ENCODE measurements around the gene HOXD9. TPM values are rescaled to one million over a fixed set of nuclear protein-coding genes. Genes with fewer than 3 reads are reported as not detected.
A peak's percentile ranks its signal among the peaks of the same experiment; 100 is the strongest.

HOXD9 gene
- total and polyA plus RNA-seq, 3 donors from 2014 or later, result 8.2 to 21.2 (median 15.7) TPM

DNA sequence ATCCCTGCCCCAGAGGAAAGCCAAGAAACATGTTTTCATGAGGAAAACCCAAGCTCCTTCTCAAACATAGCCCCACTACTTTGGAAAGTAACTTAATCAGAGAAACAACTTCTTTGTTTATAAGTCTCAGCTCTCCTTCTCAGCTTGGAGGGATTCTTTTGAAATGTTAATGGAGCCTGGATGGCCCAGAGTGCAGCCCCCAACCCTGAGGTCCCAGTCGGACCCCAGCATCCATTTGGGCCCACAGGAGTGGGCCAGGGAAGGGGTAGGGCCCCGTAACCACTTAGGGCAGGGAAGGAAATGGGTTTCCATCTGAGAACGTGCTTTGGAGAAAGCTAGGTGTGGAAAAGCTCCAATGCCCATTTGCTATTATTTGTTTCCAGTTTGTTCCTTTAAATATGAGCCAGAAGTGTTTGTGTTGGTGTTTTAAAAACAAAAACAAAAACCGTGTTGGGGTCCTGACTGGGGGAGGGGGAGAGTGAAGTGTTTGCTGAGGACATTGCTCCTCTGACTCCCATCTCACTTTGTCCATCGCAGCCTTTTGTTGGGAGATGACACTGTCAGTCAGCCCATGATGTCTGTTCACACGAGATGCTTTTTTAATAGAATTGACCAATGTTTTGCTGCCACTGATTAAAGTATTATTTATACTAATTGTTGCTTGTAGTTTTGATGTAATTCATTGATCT lies 33.0 kb downstream of the HOXD9 start:
- Histone ChIP-seq H3K9me3 (no peaks in the 10 kb centered on the region), H3K36me3 (ENCODE audit: low read depth, missing control alignments) (no peaks in the 10 kb centered on the region), H3K27me3 (no peaks in the 10 kb centered on the region), H3K4me3 (no peak overlapping the region), H3K27ac (no peak overlapping the region), H3K4me1 (peaks cover 5% of the 10 kb centered on the region)
- intact Hi-C loops (cut with DNase I; ENCODE audit: low total_unique reads), result no loop called here
- 60 to 69% methylated on average over 6 of the region's 6 CpGs for WGBS, 2 donors
- no peak for DNase-seq
- TF ChIP-seq, protein P1, sequence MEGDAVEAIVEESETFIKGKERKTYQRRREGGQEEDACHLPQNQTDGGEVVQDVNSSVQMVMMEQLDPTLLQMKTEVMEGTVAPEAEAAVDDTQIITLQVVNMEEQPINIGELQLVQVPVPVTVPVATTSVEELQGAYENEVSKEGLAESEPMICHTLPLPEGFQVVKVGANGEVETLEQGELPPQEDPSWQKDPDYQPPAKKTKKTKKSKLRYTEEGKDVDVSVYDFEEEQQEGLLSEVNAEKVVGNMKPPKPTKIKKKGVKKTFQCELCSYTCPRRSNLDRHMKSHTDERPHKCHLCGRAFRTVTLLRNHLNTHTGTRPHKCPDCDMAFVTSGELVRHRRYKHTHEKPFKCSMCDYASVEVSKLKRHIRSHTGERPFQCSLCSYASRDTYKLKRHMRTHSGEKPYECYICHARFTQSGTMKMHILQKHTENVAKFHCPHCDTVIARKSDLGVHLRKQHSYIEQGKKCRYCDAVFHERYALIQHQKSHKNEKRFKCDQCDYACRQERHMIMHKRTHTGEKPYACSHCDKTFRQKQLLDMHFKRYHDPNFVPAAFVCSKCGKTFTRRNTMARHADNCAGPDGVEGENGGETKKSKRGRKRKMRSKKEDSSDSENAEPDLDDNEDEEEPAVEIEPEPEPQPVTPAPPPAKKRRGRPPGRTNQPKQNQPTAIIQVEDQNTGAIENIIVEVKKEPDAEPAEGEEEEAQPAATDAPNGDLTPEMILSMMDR (IDR thresholded peaks at IDR 0.05), result no peak
- no peak for TF ChIP-seq POLR2A (IDR thresholded peaks at IDR 0.05)

DNA sequence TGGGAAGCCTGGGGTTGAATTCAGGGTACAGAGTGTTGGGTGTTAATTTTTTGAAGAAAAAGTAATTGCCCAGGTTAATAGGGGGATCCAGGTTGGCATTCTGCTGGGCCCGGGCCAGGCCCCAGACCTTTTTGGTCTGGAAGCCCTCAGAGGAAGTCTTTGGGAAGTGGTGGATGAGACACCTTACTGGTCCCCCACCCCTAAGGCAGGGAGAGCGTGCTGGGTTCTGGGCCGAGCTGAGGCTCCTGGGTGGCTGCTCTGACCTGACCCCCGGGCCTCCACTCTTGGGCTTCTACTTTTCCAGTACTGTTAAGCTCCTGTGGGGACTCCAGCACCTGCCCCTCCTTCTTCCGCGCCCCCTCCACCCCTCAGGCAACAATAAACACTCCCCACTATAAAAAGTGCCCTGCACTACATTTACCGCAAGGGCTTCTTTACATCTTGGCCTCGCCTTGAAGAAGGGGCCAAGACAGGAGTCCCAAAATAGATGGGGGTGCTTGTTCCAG lies 33.8 kb downstream of the HOXD9 start:
- Histone ChIP-seq H3K27me3 (no peaks in the 10 kb centered on the region), H3K9me3 (no peaks in the 10 kb centered on the region), H3K36me3 (ENCODE audit: low read depth, missing control alignments) (no peaks in the 10 kb centered on the region), H3K27ac (no peak overlapping the region), H3K4me3 (peak overlapping the region in 1 of 2 donors; percentile 56), H3K4me1 (peaks cover 5% of the 10 kb centered on the region)
- TF ChIP-seq, protein P1 (IDR thresholded peaks at IDR 0.05), result no peak
- no peak for TF ChIP-seq POLR2A (IDR thresholded peaks at IDR 0.05)
- intact Hi-C loops (cut with DNase I; ENCODE audit: low total_unique reads), result no loop called here
- WGBS, 2 donors, result 56 to 67% methylated on average over 8 of the region's 8 CpGs
- no peak for DNase-seq

DNA sequence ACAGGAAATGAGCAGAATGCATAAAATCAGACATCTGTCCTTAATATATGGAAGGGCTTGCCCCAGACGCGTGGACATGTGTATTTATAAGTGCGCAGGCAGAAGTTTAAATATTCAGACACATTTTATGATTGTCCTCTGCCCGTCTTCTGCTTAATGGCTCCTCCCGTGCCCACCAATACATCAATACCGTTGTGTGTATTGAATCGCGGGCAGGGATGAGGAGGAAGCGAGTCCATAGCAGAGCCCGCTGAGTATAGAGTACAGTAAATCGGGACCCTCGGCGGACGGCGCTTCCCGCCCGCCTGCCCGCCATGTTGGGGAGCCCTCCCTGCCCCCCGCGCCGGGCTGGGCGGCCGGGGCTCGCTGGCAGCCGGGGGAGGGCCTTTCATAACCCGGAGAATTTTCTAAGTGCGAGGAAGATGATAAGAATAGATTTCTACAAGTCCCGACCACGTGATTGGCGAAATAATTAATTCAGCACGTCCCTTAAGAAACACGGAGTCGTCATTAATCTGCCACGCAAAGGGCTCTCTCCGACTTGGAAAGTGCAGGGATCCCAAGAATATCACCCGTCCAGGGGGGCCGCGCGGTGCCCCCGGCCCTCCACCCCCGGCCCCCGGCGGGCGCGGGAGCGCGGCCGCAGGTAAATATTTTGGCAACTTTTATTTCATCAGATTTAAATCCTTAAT lies 34.4 kb downstream of the HOXD9 start, which contains the start of gene HOXD3:
HOXD3 (plus strand) TSS at position 501 of the 692 bp plus-strand sequence. CDS start 11,808 bp downstream, outside the sequence.
- DNase-seq, result no peak
- intact Hi-C loops (cut with DNase I; ENCODE audit: low total_unique reads), result no loop called here
- H3K4me3 ChIP-seq, result peak within 1 kb of the TSS; percentile 24 to 56
- H3K9me3 ChIP-seq, result no peaks in the 10 kb centered on the region
- no peak within 1 kb of the TSS for H3K27ac ChIP-seq
- TF ChIP-seq, protein P1 (IDR thresholded peaks at IDR 0.05), result no peak
- TF ChIP-seq POLR2A (IDR thresholded peaks at IDR 0.05), result no peak
- no peaks in the 10 kb centered on the region for H3K27me3 ChIP-seq
- no peaks in the 10 kb centered on the region for H3K36me3 ChIP-seq (ENCODE audit: low read depth, missing control alignments)
- 38 to 51% methylated on average over 38 to 48 of the region's 48 CpGs for WGBS, 2 donors
- peaks cover 8% of the 10 kb centered on the region for H3K4me1 ChIP-seq

DNA sequence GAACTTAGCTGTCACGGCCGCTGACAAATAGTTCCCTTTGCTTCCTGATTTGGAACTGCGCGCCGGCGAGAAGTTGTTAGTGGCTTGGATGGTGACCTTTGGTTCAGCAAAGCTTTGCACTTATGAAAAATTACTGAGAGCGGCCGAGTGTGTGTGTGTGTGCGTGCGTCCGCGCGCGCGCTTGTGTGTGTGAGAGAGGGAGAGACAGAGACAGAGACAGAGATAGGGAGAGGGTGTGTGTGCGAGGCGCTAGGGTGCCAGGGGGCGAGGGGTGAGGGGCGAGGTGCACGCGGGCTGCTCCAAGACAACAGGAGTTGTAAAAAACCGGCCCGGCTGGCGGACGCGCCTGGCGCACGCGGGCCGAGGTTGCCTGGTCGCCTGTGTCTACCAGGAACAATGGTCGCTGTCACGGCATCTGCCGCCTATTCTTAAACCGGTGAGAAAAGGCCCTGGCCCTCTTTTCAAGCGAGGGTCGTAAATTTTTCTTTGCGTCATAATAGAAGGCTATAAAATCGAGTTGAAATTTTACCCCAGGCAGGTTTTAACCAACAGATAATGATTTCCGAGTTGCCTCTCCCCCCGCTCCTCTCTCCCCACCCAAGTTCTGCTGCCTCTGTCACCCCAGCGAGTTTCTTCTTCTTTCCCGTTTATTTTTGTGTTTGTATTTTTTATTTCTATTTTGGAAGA lies 35.1 kb downstream of the HOXD9 start:
- TF ChIP-seq, protein P1 (IDR thresholded peaks at IDR 0.05), result no peak
- TF ChIP-seq POLR2A (IDR thresholded peaks at IDR 0.05), result no peak
- H3K36me3 ChIP-seq (ENCODE audit: low read depth, missing control alignments), result no peaks in the 10 kb centered on the region
- H3K4me1 ChIP-seq, result peaks cover 5% of the 10 kb centered on the region
- H3K27me3 ChIP-seq, result no peaks in the 10 kb centered on the region
- no peak overlapping the region for H3K27ac ChIP-seq
- 51 to 61% methylated on average over 43 of the region's 43 CpGs for WGBS, 2 donors
- no peaks in the 10 kb centered on the region for H3K9me3 ChIP-seq
- peak overlapping the region; percentile 24 to 56 for H3K4me3 ChIP-seq
- DNase-seq, result no peak
- intact Hi-C loops (cut with DNase I; ENCODE audit: low total_unique reads), result no loop called here

Measured in testis (tissue), 3 donors.